Spleen (tissue), 7 donors: Measurements from ENCODE around the gene TMEM176B.

ENCODE experiments used
- POLR2A ChIP-seq, 3 donors: fragments of 450-650 bp; IDR thresholded peaks; one replicate each; pipeline ENCODE4 v1.5.1; 2017; ENCODE audit warnings: antibody characterized with exemption in 3 of 3, mild to moderate bottlenecking in 1 of 3
- TF ChIP-seq, protein P1 (sequence below), 11 experiments: fragments of 200-600 bp in 7 of 11; fragments of 450-650 bp in 4 of 11; sonication (generic) in 4 of 11; IDR thresholded peaks in 8 of 11; conservative IDR thresholded peaks in 3 of 11; 1 replicate in 7 of 11; 2 replicates in 4 of 11; pipeline versions ENCODE4 v1.4.0 to v1.8.0; 2016 to 2021; ENCODE audit warnings: antibody characterized with exemption in 11 of 11, inconsistent platforms in 4 of 11, mild to moderate bottlenecking in 1 of 11
- donor health status: DM: no; HTN: no; CAD: no; lungs with moderate emphysema.
- donor health status: DM: no; HTN: no; CAD: no.
- donor health status: DM: no; HTN: no; CAD: no.

DNA sequence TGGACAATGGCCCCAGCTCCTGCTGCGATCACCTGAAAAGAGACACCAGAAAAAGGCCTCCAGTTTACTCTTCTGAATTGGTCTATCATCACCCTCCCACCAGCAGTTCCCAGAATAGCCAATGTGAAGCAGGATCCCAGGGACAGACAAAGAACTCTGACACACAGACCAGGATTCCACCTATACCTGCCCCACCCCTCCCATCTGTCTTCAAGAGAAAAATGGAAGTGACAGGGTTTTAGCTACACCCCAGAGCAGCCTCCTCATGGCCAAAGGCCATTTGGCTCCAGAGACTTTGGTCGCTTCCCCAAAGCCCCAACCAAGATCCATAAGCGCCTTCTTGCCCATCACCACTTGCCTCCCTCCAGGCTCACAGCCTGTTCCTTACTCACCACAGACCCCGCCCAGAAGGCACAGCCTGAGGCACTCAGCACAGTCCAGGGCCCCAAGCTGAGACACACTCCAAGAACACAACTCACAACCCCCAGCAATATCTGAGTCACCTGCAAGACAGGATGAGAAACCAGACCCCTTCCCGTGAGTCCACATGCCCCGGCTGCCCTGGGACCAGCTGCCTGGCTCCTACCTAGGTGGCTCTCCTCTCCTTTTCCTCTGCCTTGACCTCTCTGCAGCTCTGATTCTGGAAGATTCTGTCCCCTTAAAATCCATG is 6.5 kb downstream of the TMEM176B start:
- TF ChIP-seq, protein P1, sequence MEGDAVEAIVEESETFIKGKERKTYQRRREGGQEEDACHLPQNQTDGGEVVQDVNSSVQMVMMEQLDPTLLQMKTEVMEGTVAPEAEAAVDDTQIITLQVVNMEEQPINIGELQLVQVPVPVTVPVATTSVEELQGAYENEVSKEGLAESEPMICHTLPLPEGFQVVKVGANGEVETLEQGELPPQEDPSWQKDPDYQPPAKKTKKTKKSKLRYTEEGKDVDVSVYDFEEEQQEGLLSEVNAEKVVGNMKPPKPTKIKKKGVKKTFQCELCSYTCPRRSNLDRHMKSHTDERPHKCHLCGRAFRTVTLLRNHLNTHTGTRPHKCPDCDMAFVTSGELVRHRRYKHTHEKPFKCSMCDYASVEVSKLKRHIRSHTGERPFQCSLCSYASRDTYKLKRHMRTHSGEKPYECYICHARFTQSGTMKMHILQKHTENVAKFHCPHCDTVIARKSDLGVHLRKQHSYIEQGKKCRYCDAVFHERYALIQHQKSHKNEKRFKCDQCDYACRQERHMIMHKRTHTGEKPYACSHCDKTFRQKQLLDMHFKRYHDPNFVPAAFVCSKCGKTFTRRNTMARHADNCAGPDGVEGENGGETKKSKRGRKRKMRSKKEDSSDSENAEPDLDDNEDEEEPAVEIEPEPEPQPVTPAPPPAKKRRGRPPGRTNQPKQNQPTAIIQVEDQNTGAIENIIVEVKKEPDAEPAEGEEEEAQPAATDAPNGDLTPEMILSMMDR (IDR thresholded peaks at IDR 0.05 in 8 of 11, conservative IDR thresholded peaks at IDR 0.05 in 3 of 11): no peak
- TF ChIP-seq POLR2A (IDR thresholded peaks at IDR 0.05): no peak
